Sigmoid colon (tissue), 7 donors: ENCODE results near the gene AQP11. TPM values are rescaled to one million over a fixed set of nuclear protein-coding genes. Genes with fewer than 3 reads are reported as not detected.
A peak's percentile ranks its signal among the peaks of the same experiment; 100 is the strongest.

Experiments used
- DNase-seq: peaks from one replicate; pipeline ENCODE4 v3.0.0-alpha.2; 2019
- H3K27ac ChIP-seq, 4 donors: fragments of 200-600 bp; sonication (generic); one replicate each; pipeline ENCODE4 v1.5.1; 2016 to 2019; ENCODE audit warnings: mild to moderate bottlenecking in 1 of 4
- H3K27me3 ChIP-seq, 3 donors: fragments of 200-600 bp; sonication (generic); one replicate each; pipeline ENCODE4 v1.5.1; 2019; ENCODE audit warnings: mild to moderate bottlenecking in 1 of 3
- H3K36me3 ChIP-seq, 4 donors: fragments of 200-600 bp; sonication (generic); one replicate each; pipeline ENCODE4 v1.5.1; 2016 to 2019
- H3K4me1 ChIP-seq, 4 donors: fragments of 200-600 bp; sonication (generic); one replicate each; pipeline ENCODE4 v1.5.1; 2017 to 2019
- H3K4me3 ChIP-seq, 4 donors: fragments of 200-600 bp; sonication (generic); one replicate each; pipeline ENCODE4 v1.5.1; 2017 to 2019; ENCODE audit warnings: mild to moderate bottlenecking in 2 of 4, moderate library complexity in 1 of 4
- H3K9me3 ChIP-seq, 4 donors: fragments of 200-600 bp in 3 of 4; sonication (generic) in 3 of 4; one replicate each; pipeline versions ENCODE4 v1.5.1 to v1.6.1; 2013 to 2019
- EP300 ChIP-seq, 4 donors: sonication (generic); formaldehyde crosslinking; IDR thresholded peaks; one replicate each; pipeline ENCODE4 v1.6.1; 2017; ENCODE audit warnings: antibody characterized with exemption in 4 of 4
- POLR2A ChIP-seq, 2 donors: fragments of 450-650 bp; IDR thresholded peaks; one replicate each; pipeline ENCODE4 v1.6.1; 2016; ENCODE audit warnings: antibody characterized with exemption in 2 of 2, mild to moderate bottlenecking in 2 of 2, moderate library complexity in 2 of 2
- POLR2AphosphoS5 ChIP-seq, 4 donors: sonication (generic); formaldehyde crosslinking; IDR thresholded peaks; one replicate each; pipeline ENCODE4 v1.6.1; 2017; ENCODE audit warnings: antibody characterized with exemption in 4 of 4
- WGBS, 2 donors: extraction: QIAGEN DNeasy Blood & Tissue Kit; methylation state at CpG; one replicate each; pipeline ENCODE4 v1.1.7; 2013; 5-methylcytosine and 5-hydroxymethylcytosine counted together
- intact Hi-C: fragments of 100-400 bp; cut with DNase I; formaldehyde crosslinking; loops from one replicate; pipeline ENCODE4 v1.15.1; 2023
- polyA plus RNA-seq, 3 donors: library from polyadenylated mRNA; stranded (reverse); fragments of 200-250 nt; gene quantifications; one replicate each; pipeline ENCODE4 v1.2.3, GENCODE V29; 2013
- total RNA-seq, 4 donors: library from RNA; depleted of rRNA; stranded (reverse); fragments of >200 nt; gene quantifications; one replicate each; pipeline ENCODE4 v1.1.0, GENCODE V29; 2016
- TF ChIP-seq, protein P1 (sequence below), 4 experiments: fragments of 450-650 bp in 3 of 4; fragments of 200-600 bp in 1 of 4; IDR thresholded peaks; one replicate each; pipeline ENCODE4 v1.5.1; 2016 to 2019; ENCODE audit warnings: antibody characterized with exemption in 4 of 4, mild to moderate bottlenecking in 3 of 4, moderate library complexity in 2 of 4
- donor health status: healthy with polysubstance abuse.
- donor health status: Bipolar disorder and iron deficiency.
- donor health status: healthy.

AQP11 gene
- total and polyA plus RNA-seq, 7 donors = 0.36 to 2.4 (median 1.2) TPM; not detected in 1

- Histone ChIP-seq H3K27me3 (no peaks in the 10 kb centered on the region), H3K36me3 (no peaks in the 10 kb centered on the region), H3K4me3 (no peak overlapping the region), H3K27ac (no peak overlapping the region), H3K4me1 (no peaks in the 10 kb centered on the region), H3K9me3 (no peaks in the 10 kb centered on the region)
- TF ChIP-seq, protein P1, sequence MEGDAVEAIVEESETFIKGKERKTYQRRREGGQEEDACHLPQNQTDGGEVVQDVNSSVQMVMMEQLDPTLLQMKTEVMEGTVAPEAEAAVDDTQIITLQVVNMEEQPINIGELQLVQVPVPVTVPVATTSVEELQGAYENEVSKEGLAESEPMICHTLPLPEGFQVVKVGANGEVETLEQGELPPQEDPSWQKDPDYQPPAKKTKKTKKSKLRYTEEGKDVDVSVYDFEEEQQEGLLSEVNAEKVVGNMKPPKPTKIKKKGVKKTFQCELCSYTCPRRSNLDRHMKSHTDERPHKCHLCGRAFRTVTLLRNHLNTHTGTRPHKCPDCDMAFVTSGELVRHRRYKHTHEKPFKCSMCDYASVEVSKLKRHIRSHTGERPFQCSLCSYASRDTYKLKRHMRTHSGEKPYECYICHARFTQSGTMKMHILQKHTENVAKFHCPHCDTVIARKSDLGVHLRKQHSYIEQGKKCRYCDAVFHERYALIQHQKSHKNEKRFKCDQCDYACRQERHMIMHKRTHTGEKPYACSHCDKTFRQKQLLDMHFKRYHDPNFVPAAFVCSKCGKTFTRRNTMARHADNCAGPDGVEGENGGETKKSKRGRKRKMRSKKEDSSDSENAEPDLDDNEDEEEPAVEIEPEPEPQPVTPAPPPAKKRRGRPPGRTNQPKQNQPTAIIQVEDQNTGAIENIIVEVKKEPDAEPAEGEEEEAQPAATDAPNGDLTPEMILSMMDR (IDR thresholded peaks at IDR 0.05) = no peak
- TF ChIP-seq EP300 (IDR thresholded peaks at IDR 0.05) = no peak
- TF ChIP-seq POLR2AphosphoS5 (IDR thresholded peaks at IDR 0.05) = no peak
- no peak for TF ChIP-seq POLR2A (IDR thresholded peaks at IDR 0.05)
- 88 to 89% methylated on average over 5 of the region's 5 CpGs for WGBS, 2 donors
- intact Hi-C loops = no loop called here
- DNase-seq = no peak
These were observed 8.9 kb upstream of the AQP11 start for GRCh38 chr11:77580712-77581337.

DNA sequence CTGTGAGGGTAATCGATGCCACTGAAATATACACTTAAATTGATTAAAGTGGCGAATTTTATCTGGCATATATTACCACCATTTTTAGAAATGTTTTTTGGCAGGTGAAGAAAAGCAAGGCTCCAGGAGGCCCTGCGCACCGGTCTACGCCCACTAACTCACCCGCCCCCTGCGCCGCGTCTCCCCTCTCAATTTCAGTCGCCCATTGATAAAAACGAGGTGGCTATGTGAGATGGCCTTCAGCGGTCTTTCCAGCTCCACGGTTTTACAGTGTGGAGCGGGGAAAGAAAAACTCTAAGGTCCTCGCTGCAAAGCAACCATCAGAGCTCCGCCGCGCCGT lies 602 bp upstream of the AQP11 start:
- TF ChIP-seq EP300 (IDR thresholded peaks at IDR 0.05) (no peak), POLR2AphosphoS5 (IDR thresholded peaks at IDR 0.05) (no peak), POLR2A (IDR thresholded peaks at IDR 0.05) (no peak)
- TF ChIP-seq, protein P1 (IDR thresholded peaks at IDR 0.05) = no peak
- H3K27me3 ChIP-seq = no peaks in the 10 kb centered on the region
- H3K36me3 ChIP-seq = no peaks in the 10 kb centered on the region
- peak overlapping the region; percentile 80 to 84 (median 83) for H3K27ac ChIP-seq
- whole genome bisulfite sequencing, 2 donors = 1 to 2% methylated on average over 19 of the region's 19 CpGs
- peak overlapping the region; percentile 56 to 78 (median 68) for H3K4me3 ChIP-seq
- H3K9me3 ChIP-seq = no peaks in the 10 kb centered on the region
- H3K4me1 ChIP-seq = peaks cover 0 to 25% (median 11%) of the 10 kb centered on the region in 4 donors
- intact Hi-C loops = no loop called here
- no peak for DNase-seq

DNA sequence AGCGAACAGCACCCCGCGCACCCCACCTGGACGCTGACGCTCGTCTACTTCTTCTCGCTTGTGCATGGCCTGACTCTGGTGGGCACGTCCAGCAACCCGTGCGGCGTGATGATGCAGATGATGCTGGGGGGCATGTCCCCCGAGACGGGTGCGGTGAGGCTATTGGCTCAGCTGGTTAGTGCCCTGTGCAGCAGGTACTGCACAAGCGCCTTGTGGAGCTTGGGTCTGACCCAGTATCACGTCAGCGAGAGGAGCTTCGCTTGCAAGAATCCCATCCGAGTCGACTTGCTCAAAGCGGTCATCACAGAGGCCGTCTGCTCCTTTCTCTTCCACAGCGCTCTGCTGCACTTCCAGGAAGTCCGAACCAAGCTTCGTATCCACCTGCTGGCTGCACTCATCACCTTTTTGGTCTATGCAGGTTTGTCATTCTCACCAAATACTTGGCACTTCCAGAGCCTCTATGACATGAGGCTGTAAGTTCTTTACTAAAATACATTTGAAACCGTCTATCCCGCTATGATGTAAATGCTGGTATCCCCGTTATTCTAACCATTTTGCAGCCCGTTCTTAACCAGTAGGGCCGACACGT lies 535 bp downstream of the AQP11 start:
- TF ChIP-seq EP300 (IDR thresholded peaks at IDR 0.05) (no peak), POLR2A (IDR thresholded peaks at IDR 0.05) (no peak), POLR2AphosphoS5 (IDR thresholded peaks at IDR 0.05) (peak in 1 of 4 donors; percentile 49)
- TF ChIP-seq, protein P1 (IDR thresholded peaks at IDR 0.05) = no peak
- Histone ChIP-seq H3K4me3 (peak overlapping the region; percentile 56 to 78 (median 68)), H3K9me3 (no peaks in the 10 kb centered on the region), H3K27me3 (no peaks in the 10 kb centered on the region), H3K27ac (peak overlapping the region; percentile 80 to 84 (median 83)), H3K36me3 (no peaks in the 10 kb centered on the region), H3K4me1 (peaks cover 0 to 25% (median 11%) of the 10 kb centered on the region in 4 donors)
- 3 to 14% methylated on average over 31 of the region's 31 CpGs for WGBS, 2 donors
- DNase-seq = peak; percentile 73
- intact Hi-C loops = no loop called here

DNA sequence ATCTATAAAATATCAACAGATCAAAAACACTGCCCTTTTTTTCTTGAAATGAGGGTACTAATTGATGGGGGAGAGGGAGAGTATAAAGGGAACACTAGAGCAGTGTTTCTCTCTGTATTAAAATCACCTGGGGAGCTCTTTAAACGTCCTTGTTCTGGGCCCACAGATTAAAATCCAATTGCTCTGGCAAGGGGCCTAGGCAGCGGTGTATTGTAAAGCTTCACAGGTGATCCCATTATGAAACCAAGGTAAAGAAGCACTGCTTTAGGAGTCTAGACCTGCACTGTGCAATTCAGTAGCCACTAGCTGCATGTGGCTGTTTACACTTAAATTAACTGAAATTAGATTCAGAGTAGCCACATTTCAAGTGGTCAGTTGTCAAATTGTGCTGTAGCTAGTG lies 3.0 kb downstream of the AQP11 start:
- intact Hi-C loops = no loop called here
- no peak for DNase-seq
- H3K9me3 ChIP-seq = no peaks in the 10 kb centered on the region
- H3K27me3 ChIP-seq = no peaks in the 10 kb centered on the region
- no peaks in the 10 kb centered on the region for H3K36me3 ChIP-seq
- H3K27ac ChIP-seq = no peak overlapping the region
- no peak overlapping the region for H3K4me3 ChIP-seq
- WGBS, 2 donors = 20 to 71% methylated on average over 2 of the region's 2 CpGs
- TF ChIP-seq EP300 (IDR thresholded peaks at IDR 0.05) (no peak), POLR2A (IDR thresholded peaks at IDR 0.05) (no peak), POLR2AphosphoS5 (IDR thresholded peaks at IDR 0.05) (no peak)
- TF ChIP-seq, protein P1 (IDR thresholded peaks at IDR 0.05) = no peak
- H3K4me1 ChIP-seq = peaks cover 0 to 25% (median 11%) of the 10 kb centered on the region in 4 donors
